GM19099 (cell line): ENCODE data around the gene SLC9A5.

Experiments used
- POLR2A ChIP-seq: IDR thresholded peaks from 3 replicates; pipeline ENCODE4 v1.6.1; 2011; ENCODE audit warnings: low read depth; ENCODE audit not compliant: insufficient read length; ENCODE audit errors: extremely low read depth

Gene SLC9A5

DNA sequence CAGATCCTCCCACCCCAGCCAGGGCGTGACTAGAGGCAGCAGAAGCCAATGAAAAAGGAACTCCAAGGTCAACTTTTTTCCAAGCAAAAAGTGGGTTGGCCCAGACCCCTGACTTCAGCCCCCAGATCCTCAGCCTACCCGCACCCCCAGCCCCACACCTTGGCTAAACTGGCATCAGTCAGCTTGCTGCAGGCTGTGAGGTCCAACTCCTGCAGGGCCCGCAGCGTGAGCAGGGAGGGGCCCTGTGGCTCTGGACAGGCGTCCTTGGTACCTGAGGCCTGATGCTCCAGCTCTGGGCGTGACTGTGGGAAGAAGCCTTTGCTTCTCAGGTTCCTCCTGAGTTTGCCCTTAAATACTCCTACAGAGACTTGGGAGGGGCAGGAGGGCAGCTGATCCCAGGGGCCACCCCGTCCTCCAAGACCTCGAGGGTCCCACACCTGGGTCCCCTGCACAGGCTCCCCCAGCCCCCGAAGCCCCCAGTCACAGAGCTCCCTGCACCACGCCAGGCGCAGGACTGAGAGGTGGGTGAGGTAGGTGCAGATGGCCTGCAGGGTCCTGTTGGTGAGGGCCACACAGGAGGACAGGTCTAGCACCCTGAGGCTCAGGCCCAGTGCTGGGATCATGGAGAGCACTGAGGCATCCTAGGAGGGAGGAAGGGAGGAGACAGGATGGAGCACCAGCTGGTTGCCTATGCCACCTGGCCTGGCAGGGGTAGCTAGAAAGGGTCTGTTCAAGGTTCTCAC lies 40.5 kb upstream of the SLC9A5 start:
- no peak for TF ChIP-seq POLR2A

DNA sequence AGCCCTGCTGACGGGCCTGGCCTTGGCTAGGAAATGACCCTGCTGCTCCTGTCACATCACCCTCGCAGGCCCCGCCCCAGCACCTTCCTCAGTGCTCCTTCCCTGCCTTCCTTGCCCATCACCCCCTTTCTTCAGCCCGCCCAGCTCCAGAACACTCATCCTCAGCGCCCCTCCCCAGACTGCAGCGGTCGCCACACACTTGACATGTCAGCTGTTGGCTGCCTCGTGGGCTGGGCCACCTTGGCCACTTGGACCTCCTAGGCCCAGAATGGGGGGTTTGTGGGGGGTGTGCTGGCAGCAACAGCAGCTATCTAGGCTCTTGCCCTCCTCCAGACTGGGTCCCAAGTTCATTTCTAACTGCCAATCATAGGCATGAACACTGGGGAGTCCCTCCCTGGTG lies 39.2 kb upstream of the SLC9A5 start:
- no peak for TF ChIP-seq POLR2A

DNA sequence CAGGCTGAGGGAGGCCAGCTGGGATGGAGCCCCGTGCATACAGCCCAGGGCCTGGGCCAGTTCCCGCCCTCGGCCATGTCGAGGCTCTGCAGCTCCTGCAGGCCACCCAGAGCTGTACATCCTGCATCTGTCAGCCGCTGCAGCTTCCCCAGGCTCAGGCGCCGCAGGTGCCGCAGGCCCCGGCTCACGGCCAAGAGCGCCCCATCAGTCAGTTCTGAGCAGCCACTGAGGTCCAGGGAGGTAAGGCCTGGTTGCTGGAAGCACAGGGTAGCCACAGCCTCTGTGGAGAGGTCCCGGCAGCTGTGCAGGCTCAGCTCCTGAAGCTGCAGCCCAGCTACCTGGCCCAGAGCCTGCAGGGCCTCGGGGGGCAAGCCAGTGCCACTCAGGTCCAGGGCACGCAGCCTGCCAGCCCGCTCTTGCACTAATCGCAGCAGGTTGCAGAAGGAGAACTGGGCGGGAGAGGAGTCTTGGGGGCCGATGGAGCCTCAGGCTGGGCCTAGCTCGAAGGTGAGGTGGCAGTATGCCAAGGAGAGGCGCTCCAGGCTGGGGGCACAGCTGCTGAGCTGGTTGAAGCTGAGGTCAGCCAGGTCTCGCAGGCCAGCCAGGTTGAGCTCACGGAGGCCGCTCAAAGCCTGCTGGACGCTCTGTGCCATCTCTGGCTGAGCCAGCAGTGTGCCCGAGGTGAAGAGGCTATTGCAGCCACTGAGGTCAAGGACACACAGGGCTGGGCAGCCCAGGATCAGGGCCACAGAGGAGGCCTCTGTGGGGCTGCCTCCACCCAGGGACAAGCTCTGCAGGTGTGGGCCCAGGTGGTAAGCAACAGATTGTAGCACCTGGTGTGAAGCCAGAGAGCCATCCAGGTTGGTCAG lies 38.5 kb upstream of the SLC9A5 start:
- no peak for TF ChIP-seq POLR2A

DNA sequence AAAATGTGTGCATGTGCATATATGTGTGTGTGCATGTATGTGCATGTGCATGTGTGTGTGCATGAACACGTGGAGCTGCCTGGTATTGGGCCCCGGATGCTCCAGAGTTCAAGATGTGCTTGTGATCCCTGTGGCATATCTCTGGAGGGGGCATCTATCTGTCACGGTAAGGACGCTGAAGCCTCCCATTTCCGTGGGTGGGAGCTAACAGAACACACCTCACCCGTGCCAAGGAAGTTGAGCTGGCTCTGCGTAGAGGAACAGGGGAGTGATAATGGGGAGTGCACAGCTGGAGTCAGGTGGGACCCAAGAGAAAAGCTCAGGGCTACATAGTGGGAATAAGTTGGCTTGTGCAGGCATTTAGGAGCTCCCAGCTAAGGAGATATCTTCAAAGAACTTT lies 37.1 kb upstream of the SLC9A5 start:
- TF ChIP-seq POLR2A, result no peak

DNA sequence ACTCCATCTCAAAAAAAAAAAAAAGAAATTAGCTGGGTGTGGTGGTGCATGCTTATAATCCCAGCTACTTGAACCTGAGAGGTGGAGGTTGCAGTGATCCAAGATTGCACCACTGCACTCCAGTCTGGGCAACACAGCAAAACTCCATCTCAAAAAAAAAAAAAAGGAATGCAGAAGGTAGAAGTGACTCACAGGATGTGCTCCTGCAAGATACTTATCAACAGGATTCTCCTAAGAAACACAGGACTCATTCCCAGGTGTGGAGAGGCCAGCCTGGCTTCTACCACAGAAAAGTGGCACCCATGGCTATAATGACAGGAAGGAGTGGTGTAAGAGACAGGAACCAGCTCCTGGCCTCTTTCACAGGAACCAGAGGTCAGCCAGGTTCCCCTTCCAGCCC lies 36.0 kb upstream of the SLC9A5 start:
- no peak for TF ChIP-seq POLR2A

DNA sequence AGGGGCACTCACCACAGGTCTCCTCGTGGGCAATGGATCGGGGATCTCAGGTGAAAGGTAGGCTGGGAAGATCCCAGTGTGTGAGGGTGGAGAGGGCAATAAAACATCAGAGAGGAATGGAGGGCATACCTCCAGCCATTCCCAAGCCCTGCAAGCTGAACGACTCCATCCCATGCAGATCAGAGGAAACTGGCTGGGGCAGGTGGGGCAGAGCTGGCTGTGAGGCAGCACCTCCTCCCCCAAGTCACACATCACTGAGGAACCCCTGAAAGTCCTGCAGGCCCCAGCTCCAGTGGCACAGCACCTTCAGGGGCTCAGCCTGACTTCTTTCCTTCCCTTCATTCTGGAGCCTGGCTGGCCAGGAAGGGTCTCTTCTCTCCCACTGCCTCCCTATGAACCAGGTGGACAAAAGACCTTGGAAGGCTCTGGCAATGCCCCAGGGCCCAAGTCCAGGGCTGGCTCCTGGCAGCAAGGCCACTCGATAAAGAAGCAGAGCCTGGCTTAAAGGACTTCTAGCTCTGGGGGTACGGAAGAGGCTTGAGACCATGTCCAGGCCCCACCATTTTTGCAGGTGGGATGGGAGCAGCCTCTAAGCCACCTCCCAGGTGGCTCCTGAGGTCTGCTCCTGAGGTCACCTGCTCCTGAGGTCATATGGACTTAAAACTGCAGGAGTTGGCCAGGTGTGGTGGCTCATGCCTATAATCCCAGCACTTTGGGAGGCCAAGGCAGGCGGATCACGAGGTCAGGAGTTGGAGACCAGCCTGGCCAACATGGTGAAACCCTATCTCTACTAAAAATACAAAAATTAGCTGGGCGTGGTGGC lies 35.4 kb upstream of the SLC9A5 start:
- no peak for TF ChIP-seq POLR2A

DNA sequence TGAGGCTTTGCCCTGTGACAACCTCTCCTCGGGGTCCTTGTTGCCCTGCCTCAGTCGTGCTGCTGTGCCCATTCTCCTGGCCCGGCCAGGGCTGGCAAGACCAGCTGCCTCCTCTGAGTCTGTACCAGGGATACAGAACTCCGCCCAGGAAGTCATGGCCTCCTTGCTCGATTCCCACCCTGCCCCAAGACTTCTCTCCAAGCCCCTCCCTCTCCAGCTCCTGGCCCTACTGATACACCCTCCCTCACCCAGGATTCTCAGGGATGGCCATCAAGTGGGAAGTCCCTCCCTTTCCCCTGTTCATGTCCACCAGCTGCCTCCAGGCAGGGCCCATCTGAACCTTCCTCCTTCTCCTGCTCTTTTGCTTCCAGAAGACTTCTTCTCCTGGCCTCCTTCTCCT lies 33.1 kb upstream of the SLC9A5 start:
- no peak for TF ChIP-seq POLR2A

DNA sequence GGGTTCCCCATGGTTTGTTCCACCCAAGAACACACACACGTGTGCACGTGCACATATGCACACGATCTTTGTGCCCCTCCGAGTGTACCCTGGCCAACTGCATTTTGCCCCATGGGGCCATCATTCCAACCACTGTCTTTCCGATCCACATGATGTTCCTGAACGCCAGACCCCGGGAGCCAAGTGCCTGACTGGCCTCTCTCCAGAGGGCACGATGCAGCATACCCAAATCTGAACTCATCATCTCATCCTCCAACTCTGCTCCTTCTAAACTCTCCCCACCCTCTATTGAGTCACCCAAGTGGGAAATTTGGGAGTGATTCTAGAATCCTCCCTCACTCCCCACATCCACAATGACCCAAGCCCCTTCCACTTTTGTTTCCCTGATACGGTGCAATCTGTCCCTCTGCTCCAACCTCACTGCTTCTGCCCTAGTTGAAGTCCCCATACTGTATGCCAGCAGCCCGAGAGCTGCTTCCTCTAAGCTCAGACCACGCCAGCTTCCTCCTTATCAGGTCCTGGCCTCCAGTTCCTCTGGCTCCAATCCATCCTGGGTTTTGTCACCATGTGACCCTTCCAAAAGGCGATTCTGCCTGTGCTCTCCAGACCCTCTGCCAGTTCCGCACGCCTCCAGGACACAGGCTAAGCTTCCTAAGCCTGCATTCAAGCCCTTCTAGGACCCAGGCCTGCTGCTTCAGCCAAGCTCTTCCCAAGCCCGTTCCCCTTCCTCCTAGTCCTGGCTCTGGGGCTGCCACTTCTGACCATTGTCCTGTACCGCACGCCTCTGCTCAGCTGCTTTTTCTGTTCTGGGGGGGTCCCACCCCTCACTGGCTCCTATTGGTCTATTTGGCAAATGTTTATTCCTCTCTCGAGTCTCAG lies 31.9 kb upstream of the SLC9A5 start:
- TF ChIP-seq POLR2A, result no peak

DNA sequence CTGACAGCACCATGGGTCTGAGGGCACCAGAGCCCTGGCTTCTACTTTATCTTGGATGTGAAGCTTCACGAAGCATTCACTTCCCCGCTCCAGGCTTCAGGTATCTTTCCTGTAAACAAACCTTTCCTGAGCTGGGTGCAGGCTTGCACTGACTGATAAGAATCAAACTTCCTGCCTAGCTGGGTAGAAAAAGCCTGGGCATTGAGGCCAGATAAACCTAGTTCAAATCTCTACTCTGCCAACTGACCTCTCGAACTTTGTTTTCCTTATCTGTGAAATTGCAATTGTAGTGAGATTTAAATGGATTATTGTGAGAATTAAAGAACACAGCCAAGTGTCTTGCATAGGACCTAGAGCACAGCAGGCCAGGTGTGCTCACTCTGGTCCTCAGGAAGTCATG lies 24.8 kb upstream of the SLC9A5 start:
- no peak for TF ChIP-seq POLR2A

DNA sequence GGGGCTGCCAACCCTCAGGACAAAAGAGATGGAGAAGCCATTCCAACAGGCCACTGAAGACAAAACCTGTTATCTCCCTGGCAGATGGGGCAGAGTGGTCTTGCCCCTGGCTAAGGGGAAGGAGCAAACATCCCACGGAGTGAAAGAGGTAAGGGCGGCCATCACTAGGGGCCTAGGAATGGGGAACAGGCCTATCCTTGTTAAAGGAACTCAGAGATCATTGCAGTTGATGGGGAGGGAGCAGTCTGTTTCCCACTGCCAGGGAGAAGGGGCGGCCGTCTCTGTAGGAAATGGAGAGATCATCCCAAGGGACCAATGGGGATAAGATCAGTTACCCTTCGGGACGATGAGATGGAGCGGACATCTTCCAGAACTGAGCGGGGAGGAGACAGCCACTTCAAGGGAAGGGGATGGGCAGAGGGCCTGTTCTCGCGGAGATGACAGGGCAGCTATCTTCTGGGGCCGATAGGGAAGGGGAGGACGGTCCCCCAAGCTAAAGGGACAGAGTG lies 22.4 kb upstream of the SLC9A5 start:
- no peak for TF ChIP-seq POLR2A

DNA sequence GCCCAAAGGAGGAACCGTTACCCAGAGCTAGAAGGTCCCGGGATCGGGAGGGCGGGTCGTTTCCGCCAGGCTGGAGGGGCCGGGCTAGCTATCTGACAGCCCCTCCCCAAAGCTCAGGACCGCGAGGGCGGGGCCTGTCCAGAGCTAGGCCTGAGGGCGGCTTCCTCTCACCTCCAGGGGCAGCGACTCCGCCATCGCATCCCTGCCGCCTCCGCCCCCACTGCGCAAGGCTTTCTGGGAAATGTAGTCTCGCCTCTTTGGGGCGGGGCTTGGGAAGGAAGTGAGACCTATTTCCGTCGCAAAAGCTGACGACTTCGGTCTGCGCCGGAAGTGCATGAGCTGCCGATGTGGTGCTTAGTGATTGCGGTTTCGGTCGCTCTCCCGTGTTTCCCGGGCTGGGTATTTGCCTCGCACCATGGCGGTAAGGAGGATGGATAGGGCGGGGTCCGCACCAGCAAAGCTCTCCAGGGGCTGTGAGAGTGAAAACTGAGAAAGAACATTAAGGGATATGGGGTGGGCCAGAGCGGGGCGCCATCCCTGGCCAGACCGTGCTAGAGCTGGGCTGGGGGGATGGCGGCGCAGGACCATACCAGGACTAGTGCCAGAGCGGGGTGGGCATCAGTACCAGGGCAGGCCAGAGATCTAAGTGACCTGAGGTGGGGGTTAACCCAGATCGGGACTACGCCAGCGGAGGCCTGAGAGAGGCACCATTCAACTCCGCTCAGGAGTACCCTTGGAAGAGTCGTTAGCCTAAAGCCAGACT lies 21.8 kb upstream of the SLC9A5 start, which contains the start of gene TMEM208:
TMEM208 (plus strand) TSS at position 327 of the 763 bp plus-strand sequence; CDS start at position 416, 89 bp downstream.
- TF ChIP-seq POLR2A, result peak; percentile 76

DNA sequence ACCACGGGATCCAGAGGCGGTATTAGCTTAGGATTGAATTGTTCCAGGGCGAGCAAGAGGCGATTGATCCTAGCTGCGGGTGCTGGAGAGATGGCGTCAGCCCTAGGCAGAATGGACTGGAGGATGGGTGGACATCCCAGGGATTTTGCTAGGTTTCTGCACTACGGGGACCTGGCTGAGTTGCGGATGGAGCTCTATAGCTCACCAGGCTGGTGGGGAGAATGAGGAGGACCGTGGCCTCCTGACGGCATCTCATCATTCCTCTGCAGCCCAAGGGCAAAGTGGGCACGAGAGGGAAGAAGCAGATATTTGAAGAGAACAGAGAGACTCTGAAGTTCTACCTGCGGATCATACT lies 21.2 kb upstream of the SLC9A5 start:
- TF ChIP-seq POLR2A, result no peak

DNA sequence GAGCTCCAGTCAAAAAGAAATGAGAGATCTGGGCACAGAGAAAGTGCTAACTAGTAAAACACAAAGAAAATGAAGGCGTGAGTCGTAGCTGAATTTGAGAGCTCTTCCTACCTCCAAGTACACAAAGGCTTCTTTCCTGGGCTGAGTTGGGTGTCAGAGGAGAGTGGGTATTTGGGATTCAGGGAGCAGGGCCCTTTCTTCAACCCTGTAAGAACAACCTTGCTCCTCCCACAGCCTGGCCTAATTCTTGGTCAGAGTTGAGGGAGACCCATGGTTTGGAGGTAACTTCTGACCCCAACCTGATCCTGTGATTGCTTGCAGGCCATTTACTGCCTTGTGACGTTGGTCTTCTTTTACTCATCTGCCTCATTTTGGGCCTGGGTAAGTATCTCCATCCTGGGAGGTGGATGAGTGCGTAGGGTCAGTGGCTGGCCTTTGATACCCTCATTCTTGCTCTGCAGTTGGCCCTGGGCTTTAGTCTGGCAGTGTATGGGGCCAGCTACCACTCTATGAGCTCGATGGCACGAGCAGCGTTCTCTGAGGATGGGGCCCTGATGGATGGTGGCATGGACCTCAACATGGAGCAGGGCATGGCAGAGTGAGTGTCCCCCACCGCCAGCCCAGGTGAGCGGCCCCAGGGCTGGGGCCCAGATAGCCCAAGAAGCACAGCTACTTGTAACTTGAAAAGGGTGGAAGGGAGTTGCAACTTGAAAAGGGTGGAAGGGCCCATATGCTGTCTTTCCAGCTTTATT lies 20.6 kb upstream of the SLC9A5 start:
- TF ChIP-seq POLR2A, result no peak
